Activated T-cell treated with anti-CD3 and anti-CD28 coated beads, Interleukin-2, amount 50 U/mL, for 24 hours (primary cell): Measurements from ENCODE around the gene SNAPC4.
"Not testable (repeated sequence)": the region's sequence is repeated elsewhere in the genome, so short reads cannot be mapped to it uniquely, and the experiment has no call there.

Source experiments
- DNase-seq: peaks from one replicate; pipeline ENCODE4 v3.0.0-alpha.2; 2020
- H3K27ac Mint-ChIP-seq: 2 replicates; pipeline ENCODE4 v1.8.0; 2020; ENCODE audit warnings: mild to moderate bottlenecking, mixed read lengths
- H3K27me3 Mint-ChIP-seq: 2 replicates; pipeline ENCODE4 v1.8.0; 2020; ENCODE audit warnings: mixed read lengths
- H3K36me3 Mint-ChIP-seq: 2 replicates; pipeline ENCODE4 v1.8.0; 2020; ENCODE audit warnings: low read depth, mixed read lengths
- H3K4me1 Mint-ChIP-seq: 2 replicates; pipeline ENCODE4 v1.8.0; 2020; ENCODE audit warnings: low read depth, mixed read lengths
- H3K4me3 Mint-ChIP-seq: 2 replicates; pipeline ENCODE4 v1.8.0; 2020; ENCODE audit warnings: mild to moderate bottlenecking, moderate library complexity, mixed read lengths
- H3K9me3 Mint-ChIP-seq: 2 replicates; pipeline ENCODE4 v1.8.0; 2020; ENCODE audit warnings: mixed read lengths

The SNAPC4 gene

DNA sequence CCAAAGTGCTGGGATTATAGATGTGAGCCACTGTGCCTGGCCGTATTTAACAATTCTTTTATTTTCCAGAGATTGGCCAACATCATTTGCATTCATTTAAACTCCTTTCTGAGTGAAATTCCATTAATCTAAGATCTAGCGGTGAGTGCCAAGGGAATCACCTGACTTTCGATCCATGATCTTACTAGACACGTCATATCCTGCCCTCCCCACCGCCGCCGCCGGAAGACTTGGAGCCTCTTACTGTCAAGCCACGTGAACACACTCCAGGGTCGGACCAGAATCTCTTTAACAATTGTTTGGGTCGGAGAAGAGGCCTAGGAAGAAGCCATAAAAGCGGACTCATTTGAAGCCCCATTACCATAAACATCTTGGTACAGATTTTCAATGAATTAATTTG lies 26.8 kb upstream of the SNAPC4 start:
- DNase-seq = no peak
- Mint-ChIP-seq H3K27me3 (no peaks in the 10 kb centered on the region), H3K4me3 (no peak overlapping the region), H3K36me3 (peaks cover 86% of the 10 kb centered on the region), H3K4me1 (peaks cover 10% of the 10 kb centered on the region), H3K27ac (peak overlapping the region; percentile 1), H3K9me3 (no peaks in the 10 kb centered on the region)

DNA sequence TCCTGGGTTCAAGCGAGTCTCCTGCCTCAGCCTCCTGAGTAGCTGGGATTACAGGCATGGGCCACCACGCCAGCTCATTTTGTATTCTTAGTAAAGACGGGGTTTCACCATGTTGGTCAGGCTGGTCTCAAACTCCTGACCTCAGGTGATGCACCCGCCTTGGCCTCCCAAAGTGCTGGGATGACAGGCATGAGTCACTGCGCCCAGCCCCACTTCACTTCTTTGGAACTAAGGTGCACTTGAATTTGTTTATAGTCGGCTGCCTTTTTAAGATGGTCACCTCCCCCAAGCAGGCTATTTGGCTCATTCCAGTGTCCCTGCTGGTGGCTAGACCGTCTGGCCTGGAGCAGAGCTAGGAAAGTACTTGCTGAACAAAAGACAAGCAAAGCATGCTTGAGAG lies 25.4 kb upstream of the SNAPC4 start:
- peak overlapping the region; percentile 79 for H3K27ac Mint-ChIP-seq
- H3K27me3 Mint-ChIP-seq, DNase-seq, H3K4me1 Mint-ChIP-seq, H3K4me3 Mint-ChIP-seq, H3K9me3 Mint-ChIP-seq: not testable (repeated sequence)
- H3K36me3 Mint-ChIP-seq = peaks cover 95% of the 10 kb centered on the region

DNA sequence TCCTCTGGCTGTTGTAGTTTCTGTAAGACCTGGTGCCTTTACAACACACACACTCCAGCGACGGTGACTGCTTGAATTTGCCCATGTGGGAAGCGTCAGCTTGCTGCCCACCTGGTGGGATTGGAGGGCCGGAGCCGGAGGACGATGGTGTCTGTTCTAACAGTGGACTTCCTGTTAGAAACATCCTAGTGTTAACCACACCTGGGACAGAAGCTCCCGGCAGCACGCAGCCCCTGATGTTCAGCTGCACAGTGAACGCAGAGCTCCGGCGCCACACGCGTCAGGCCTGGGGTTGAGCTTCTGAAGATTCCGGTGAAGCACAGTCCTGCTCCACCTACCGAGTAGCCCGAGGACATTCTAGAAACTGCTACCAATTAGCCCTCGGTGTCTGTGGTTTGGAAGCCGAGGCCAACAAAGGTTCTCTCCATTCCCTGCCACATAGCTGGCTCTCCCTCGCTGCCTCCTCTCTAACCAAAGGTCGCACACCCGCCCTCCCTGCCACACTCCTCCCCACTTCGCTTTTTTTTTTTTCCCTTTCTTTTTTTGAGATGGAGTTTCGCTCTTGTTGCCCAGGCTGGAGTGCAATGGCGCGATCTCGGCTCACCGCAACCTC lies 24.9 kb upstream of the SNAPC4 start:
- peaks cover 93% of the 10 kb centered on the region for H3K36me3 Mint-ChIP-seq
- H3K27ac Mint-ChIP-seq = peak overlapping the region; percentile 79

DNA sequence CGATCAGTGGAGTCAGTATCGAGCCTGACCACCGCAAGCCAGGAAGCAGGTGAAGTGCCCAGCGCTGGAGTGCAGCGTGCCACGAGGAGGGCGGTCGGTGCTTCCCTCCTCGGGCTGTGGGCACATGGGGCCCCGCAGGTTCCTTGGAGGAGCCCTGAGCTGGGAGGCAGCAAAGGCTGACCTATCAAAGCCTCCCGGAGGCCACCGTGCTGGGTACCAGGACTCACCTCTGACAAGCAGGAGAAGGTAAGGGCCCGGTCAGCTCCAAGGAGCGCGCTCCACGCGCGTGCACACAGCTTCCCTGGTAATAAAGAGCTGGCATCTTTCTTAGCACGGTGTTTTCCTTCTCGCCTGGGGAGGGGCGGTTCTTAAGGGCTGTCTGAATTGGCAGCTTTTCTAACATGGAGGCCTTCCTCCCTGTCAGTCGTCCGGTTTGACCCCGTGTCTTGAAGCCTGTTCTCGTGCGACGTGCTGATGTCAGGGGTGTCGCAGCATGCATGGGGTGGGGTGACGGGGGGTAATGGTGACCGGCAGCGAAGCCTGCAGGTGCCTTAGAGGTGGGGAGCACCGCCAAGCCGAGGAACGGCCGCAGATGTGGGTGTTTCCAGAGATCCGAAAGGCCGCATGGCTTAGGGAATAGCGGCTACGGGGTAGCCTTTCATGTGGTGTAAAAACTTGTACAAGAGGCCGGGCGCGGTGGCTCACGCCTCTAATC lies 23.6 kb upstream of the SNAPC4 start:
- H3K4me3 Mint-ChIP-seq = no peak overlapping the region
- peaks cover 93% of the 10 kb centered on the region for H3K36me3 Mint-ChIP-seq
- H3K4me1 Mint-ChIP-seq = peaks cover 10% of the 10 kb centered on the region
- H3K27ac Mint-ChIP-seq = no peak overlapping the region
- H3K27me3 Mint-ChIP-seq = no peaks in the 10 kb centered on the region
- no peak for DNase-seq
- no peaks in the 10 kb centered on the region for H3K9me3 Mint-ChIP-seq

More for the DNA sequence above, 24.9 kb upstream of the SNAPC4 start:
- DNase-seq = no peak
- Mint-ChIP-seq H3K4me1 (peaks cover 10% of the 10 kb centered on the region), H3K4me3 (no peak overlapping the region), H3K9me3 (no peaks in the 10 kb centered on the region), H3K27me3 (no peaks in the 10 kb centered on the region)

DNA sequence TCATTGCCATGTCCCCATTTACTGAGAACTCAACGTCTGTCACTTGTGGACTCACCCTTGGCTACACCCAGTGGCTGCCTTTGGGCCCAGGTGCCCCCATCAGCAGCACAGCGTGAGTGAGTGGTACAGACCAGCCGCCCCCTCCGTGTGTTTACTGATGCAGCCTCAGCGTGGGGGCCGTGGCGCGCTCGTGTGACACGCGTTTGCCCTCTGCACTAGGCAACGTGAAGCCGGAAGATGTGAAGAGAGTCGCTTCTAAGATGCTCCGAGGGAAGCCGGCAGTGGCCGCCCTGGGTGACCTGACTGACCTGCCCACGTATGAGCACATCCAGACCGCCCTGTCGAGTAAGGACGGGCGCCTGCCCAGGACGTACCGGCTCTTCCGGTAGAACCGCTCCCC lies 22.9 kb upstream of the SNAPC4 start:
- Mint-ChIP-seq H3K36me3 (peaks cover 95% of the 10 kb centered on the region), H3K27ac (peak overlapping the region; percentile 37), H3K4me3 (no peak overlapping the region), H3K9me3 (no peaks in the 10 kb centered on the region), H3K27me3 (no peaks in the 10 kb centered on the region), H3K4me1 (peaks cover 10% of the 10 kb centered on the region)
- DNase-seq = no peak

DNA sequence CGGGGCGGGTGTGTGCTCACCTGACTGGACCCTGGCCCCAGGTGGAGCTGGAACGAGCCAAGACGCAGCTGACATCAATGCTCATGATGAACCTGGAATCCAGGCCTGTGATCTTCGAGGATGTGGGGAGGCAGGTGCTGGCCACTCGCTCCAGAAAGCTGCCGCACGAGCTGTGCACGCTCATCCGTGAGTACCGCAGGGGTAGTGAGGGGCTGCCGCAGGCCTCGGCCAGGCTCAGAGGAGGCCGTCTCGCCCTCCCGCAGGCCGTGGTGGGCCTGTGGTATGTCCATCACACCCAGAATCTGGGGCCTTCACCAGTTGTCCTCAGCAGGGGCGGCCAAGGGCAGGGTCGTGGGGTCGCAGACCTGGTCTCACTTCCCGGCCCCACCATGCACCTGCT lies 21.8 kb upstream of the SNAPC4 start:
- H3K27ac Mint-ChIP-seq = peak overlapping the region; percentile 8
- H3K4me3 Mint-ChIP-seq = no peak overlapping the region
- peaks cover 97% of the 10 kb centered on the region for H3K36me3 Mint-ChIP-seq
- H3K27me3 Mint-ChIP-seq = no peaks in the 10 kb centered on the region
- H3K4me1 Mint-ChIP-seq = peaks cover 10% of the 10 kb centered on the region
- no peak for DNase-seq
- no peaks in the 10 kb centered on the region for H3K9me3 Mint-ChIP-seq

DNA sequence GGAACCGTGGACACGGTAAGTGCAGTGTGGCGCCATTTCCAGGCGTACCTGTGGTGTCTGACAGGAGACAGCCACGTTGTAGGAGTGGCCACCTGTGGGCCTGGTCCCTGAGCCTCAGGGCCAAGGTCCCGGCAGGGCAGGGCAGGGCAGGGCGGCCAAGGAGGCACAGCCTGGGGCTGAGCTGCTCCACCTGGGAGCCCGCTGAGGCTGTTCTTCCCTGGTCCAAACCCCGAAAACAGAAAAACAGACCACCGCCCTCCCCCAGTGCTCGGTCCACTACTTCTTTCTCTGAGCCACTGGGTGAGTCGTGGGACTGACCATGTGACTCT lies 19.1 kb upstream of the SNAPC4 start:
- H3K4me1 Mint-ChIP-seq = no peaks in the 10 kb centered on the region
- no peak overlapping the region for H3K4me3 Mint-ChIP-seq
- no peaks in the 10 kb centered on the region for H3K27me3 Mint-ChIP-seq
- DNase-seq = no peak
- no peaks in the 10 kb centered on the region for H3K9me3 Mint-ChIP-seq
- peaks cover 98% of the 10 kb centered on the region for H3K36me3 Mint-ChIP-seq
- no peak overlapping the region for H3K27ac Mint-ChIP-seq

DNA sequence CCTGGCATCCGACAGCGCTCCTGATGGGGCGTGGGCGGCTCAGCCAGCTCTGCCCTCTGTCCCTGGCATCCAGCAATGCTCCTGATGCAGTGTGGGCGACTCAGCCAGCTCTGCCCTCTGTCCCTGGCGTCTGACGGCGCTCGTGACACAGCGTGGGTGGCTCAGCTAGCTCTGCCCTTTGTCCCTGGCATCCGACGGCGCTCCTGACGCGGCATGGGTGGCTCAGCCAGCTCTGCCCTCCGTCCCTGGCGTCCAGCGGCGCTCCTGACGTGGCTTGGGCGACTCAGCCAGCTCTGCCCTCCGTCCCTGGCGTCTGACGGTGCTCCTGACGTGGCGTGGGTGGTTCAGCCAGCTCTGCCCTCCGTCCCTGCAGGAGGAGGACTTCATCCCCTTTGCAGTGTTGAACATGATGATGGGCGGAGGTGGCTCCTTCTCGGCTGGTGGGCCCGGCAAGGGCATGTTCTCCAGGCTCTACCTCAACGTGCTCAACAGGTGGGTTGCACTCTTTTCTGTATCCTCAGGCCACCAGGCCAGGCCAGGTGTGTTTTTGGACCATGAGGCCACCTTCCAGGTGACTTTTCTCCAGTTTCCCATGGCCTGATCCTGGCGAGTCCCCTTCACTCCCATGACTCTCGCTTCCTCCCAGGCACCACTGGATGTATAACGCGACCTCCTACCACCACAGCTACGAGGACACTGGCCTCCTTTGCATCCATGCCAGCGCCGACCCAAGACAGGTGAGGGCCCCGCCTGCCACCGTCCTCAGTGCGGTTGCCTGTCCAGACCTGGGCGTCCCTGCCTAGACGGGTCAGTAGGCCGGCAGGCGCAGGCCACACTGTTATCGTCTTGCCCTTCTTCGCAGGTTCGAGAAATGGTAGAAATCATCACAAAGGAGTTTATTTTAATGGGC lies 18.5 kb upstream of the SNAPC4 start:
- H3K4me1 Mint-ChIP-seq = no peaks in the 10 kb centered on the region
- DNase-seq = no peak
- H3K36me3 Mint-ChIP-seq = peaks cover 98% of the 10 kb centered on the region
- no peak overlapping the region for H3K4me3 Mint-ChIP-seq
- no peaks in the 10 kb centered on the region for H3K9me3 Mint-ChIP-seq
- H3K27ac Mint-ChIP-seq = peak overlapping the region; percentile 55
- no peaks in the 10 kb centered on the region for H3K27me3 Mint-ChIP-seq

DNA sequence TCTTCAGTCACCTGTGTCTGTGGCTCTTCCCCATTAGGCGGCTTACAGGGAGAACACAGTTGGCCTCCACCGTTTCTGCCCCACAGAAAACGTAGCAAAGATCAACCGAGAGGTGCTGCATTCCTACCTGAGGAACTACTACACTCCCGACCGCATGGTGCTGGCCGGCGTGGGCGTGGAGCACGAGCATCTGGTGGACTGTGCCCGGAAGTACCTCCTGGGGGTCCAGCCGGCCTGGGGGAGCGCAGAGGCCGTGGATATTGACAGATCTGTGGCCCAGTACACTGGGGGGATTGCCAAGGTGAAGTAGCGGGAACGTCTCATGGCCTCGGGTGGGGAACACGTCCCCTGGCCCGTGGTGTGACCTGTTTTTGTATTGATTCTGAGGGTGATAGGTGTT lies 16.9 kb upstream of the SNAPC4 start:
- peaks cover 12% of the 10 kb centered on the region for H3K4me1 Mint-ChIP-seq
- peaks cover 97% of the 10 kb centered on the region for H3K36me3 Mint-ChIP-seq
- no peak overlapping the region for H3K27ac Mint-ChIP-seq
- no peak for DNase-seq
- no peak overlapping the region for H3K4me3 Mint-ChIP-seq
- no peaks in the 10 kb centered on the region for H3K9me3 Mint-ChIP-seq
- H3K27me3 Mint-ChIP-seq = no peaks in the 10 kb centered on the region

DNA sequence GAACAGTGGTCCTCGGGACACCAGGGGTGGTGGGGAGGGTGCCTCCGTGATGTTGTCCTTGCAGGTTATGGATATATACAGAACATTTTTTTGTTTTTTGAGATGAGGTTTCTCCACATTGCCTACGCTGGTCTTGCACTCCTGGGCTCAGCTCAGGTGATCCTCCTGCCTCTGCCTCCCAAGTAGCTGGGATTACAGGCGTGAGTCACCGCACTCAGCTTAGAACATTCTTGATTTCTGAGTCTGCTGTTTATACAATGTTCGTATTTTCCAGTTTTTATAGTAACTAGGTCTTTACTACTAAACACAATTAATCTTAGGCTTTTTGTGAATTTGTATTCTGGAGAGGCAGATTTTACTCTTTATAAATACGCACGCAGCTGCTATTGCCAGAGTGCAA lies 16.5 kb upstream of the SNAPC4 start:
- Mint-ChIP-seq H3K4me1 (peaks cover 16% of the 10 kb centered on the region), H3K27ac (no peak overlapping the region), H3K4me3 (no peak overlapping the region), H3K36me3 (peaks cover 97% of the 10 kb centered on the region), H3K9me3 (no peaks in the 10 kb centered on the region), H3K27me3 (no peaks in the 10 kb centered on the region)
- DNase-seq = no peak

DNA sequence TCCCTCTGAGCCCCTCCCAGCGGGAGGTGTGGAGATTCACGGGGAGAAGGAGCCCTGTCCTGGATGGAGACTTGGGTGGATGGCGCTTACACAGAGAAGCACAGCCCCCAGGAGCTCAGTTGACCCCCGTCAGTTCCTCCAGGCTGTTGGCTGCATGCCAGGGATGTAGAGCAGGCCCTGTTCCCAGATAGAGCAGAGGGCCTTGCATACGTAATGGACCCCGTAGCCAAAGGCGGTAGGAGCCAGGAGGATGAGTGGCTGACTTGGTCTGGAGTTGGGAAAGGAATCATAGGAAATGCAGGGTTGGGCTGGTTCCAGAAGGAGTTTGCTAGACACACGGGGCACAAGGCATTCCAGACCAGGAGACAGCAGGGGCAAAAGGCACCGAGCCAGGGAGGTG lies 13.0 kb upstream of the SNAPC4 start:
- Mint-ChIP-seq H3K4me3 (no peak overlapping the region), H3K36me3 (peaks cover 94% of the 10 kb centered on the region), H3K27ac (peak overlapping the region; percentile 68), H3K9me3 (no peaks in the 10 kb centered on the region), H3K27me3 (no peaks in the 10 kb centered on the region), H3K4me1 (peaks cover 41% of the 10 kb centered on the region)
- no peak for DNase-seq

DNA sequence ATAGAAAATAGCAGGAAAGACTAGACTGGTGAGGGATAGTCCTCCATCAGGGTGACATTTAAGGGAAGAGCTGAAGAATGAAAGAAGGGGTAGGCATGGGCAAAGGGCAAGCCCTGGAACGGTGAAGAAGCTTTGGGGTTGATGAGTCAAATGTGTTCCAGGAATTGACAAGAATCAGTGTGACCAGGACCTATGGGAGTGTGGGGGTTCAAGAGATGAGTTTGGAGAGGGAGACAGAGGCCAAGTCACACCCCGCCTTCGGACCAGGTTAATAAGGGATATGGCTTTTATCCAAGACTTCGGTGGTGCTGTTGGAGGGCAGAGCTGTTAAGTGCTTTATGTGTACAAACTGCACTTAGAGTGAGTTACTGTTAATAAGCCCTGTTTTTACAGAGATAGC lies 11.4 kb upstream of the SNAPC4 start:
- Mint-ChIP-seq H3K27me3 (no peaks in the 10 kb centered on the region), H3K36me3 (peaks cover 92% of the 10 kb centered on the region), H3K4me1 (peaks cover 51% of the 10 kb centered on the region), H3K9me3 (no peaks in the 10 kb centered on the region), H3K4me3 (peak overlapping the region; percentile 96), H3K27ac (peak overlapping the region; percentile 96)
- no peak for DNase-seq

DNA sequence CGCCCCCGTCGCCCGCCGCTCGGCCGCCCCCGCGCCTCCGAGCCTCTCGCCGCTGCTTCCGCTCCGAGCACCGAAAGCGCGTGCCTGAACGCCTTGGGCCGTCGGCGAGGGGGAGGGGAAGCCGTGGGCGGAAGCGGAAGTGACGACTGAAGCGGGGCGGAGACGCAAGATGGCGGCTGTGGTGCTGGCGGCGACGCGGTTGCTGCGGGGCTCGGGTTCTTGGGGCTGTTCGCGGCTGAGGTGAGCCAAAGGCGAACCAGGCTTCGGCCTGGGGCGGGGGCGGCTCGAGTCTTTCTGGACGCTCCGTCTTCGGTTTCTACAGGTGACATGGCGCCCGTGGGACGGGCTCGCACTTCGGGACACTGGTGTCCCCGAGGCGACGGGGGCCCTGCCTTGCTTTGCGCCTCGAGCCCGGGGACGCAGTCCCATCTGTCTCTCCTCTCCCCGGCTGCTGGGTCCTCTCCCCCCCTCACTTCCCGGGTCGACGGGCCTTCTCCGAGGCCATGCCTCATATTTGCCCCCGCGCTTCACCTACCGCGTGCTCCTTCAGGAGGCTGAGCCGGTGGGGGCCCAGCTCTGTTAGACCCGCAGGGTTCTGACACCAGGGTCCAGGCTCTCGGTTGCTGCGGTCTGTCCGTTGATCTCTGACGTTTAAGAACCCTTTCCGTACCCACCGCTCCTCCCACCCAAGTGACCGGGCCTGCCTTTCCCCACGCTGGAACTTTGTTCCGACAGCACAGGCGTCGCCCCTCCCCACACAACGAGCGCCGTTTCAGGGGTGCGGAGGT lies 10.7 kb upstream of the SNAPC4 start, which contains the start of the genes ENTR1 and PMPCA:
Gene ENTR1 (minus strand): TSS at position 115 of the 788 bp plus-strand sequence. CDS start 217 bp downstream, outside the sequence.
Gene PMPCA (plus strand): TSS at position 159 of the 788 bp plus-strand sequence. CDS start 11 bp downstream, at position 170.
- peak within 1 kb of the TSS; percentile 96 for H3K4me3 Mint-ChIP-seq
- no peaks in the 10 kb centered on the region for H3K27me3 Mint-ChIP-seq
- peaks cover 54% of the 10 kb centered on the region for H3K4me1 Mint-ChIP-seq
- peak; percentile 99 for DNase-seq
- H3K27ac Mint-ChIP-seq = peak within 1 kb of the TSS; percentile 97
- H3K36me3 Mint-ChIP-seq = peaks cover 90% of the 10 kb centered on the region
- no peaks in the 10 kb centered on the region for H3K9me3 Mint-ChIP-seq
